Measurements from ENCODE around the gene MOXD1. TPM values are rescaled to one million over a fixed set of nuclear protein-coding genes. Genes with fewer than 3 reads are reported as not detected.

Gene MOXD1
- total RNA-seq, 1 donor from 2014 or later: 83.6 TPM

GRCh38 chr6:132414322-132414721 lies 13.0 kb upstream of the MOXD1 start:
- H3K9me3 Mint-ChIP-seq: peaks cover 13% of the 10 kb centered on the region
- H3K4me1 Mint-ChIP-seq: peaks cover 48% of the 10 kb centered on the region
- peak overlapping the region; percentile 19 for H3K4me3 Mint-ChIP-seq
- no peak for DNase-seq (ENCODE audit: low read depth, low spot score)
- peak overlapping the region; percentile 20 for H3K27ac Mint-ChIP-seq (ENCODE audit: unreplicated experiment)
- H3K36me3 Mint-ChIP-seq (ENCODE audit: low read depth): peaks cover 37% of the 10 kb centered on the region
- no peaks in the 10 kb centered on the region for H3K27me3 Mint-ChIP-seq (ENCODE audit: low read depth)
- no peak for TF ChIP-seq CTCF (conservative IDR thresholded peaks at IDR 0.05)

GRCh38 chr6:132413499-132413802 lies 12.2 kb upstream of the MOXD1 start:
- H3K27me3 Mint-ChIP-seq (ENCODE audit: low read depth): no peaks in the 10 kb centered on the region
- DNase-seq (ENCODE audit: low read depth, low spot score): no peak
- no peak for TF ChIP-seq CTCF (conservative IDR thresholded peaks at IDR 0.05)
- peaks cover 29% of the 10 kb centered on the region for H3K36me3 Mint-ChIP-seq (ENCODE audit: low read depth)
- peaks cover 48% of the 10 kb centered on the region for H3K4me1 Mint-ChIP-seq
- H3K27ac Mint-ChIP-seq (ENCODE audit: unreplicated experiment): peak overlapping the region; percentile 83
- peak overlapping the region; percentile 19 for H3K4me3 Mint-ChIP-seq
- peaks cover 11% of the 10 kb centered on the region for H3K9me3 Mint-ChIP-seq

- no peak for DNase-seq (ENCODE audit: low read depth, low spot score)
- no peak for TF ChIP-seq CTCF (conservative IDR thresholded peaks at IDR 0.05)
- Mint-ChIP-seq H3K36me3 (ENCODE audit: low read depth) (peaks cover 25% of the 10 kb centered on the region), H3K4me3 (no peak overlapping the region), H3K9me3 (peaks cover 11% of the 10 kb centered on the region), H3K27me3 (ENCODE audit: low read depth) (no peaks in the 10 kb centered on the region), H3K27ac (ENCODE audit: unreplicated experiment) (peak overlapping the region; percentile 4), H3K4me1 (peaks cover 48% of the 10 kb centered on the region)
Observed at GRCh38 chr6:132412656-132413498, 11.6 kb upstream of the MOXD1 start.

GRCh38 chr6:132411296-132411695 lies 10.0 kb upstream of the MOXD1 start:
- no peak for TF ChIP-seq CTCF (conservative IDR thresholded peaks at IDR 0.05)
- DNase-seq (ENCODE audit: low read depth, low spot score): no peak
- no peaks in the 10 kb centered on the region for H3K9me3 Mint-ChIP-seq
- peaks cover 51% of the 10 kb centered on the region for H3K4me1 Mint-ChIP-seq
- H3K27me3 Mint-ChIP-seq (ENCODE audit: low read depth): no peaks in the 10 kb centered on the region
- H3K27ac Mint-ChIP-seq (ENCODE audit: unreplicated experiment): no peak overlapping the region
- peaks cover 14% of the 10 kb centered on the region for H3K36me3 Mint-ChIP-seq (ENCODE audit: low read depth)
- H3K4me3 Mint-ChIP-seq: no peak overlapping the region

- no peak for TF ChIP-seq CTCF (conservative IDR thresholded peaks at IDR 0.05)
- no peak overlapping the region for H3K4me3 Mint-ChIP-seq
- peaks cover 56% of the 10 kb centered on the region for H3K4me1 Mint-ChIP-seq
- no peaks in the 10 kb centered on the region for H3K27me3 Mint-ChIP-seq (ENCODE audit: low read depth)
- peaks cover 9% of the 10 kb centered on the region for H3K36me3 Mint-ChIP-seq (ENCODE audit: low read depth)
- H3K27ac Mint-ChIP-seq (ENCODE audit: unreplicated experiment): no peak overlapping the region
- DNase-seq (ENCODE audit: low read depth, low spot score): no peak
- no peaks in the 10 kb centered on the region for H3K9me3 Mint-ChIP-seq
Observed at GRCh38 chr6:132410830-132411229, 9.6 kb upstream of the MOXD1 start.
